ENCODE measurements around the gene MYO5B.

GRCh38 chr18:50053111-50053510 lies 141.8 kb downstream of the MYO5B start:
- TF ChIP-seq CTCF (IDR thresholded peaks at IDR 0.05; ENCODE audit: low read depth, low read length) (no peak), POLR2A (IDR thresholded peaks at IDR 0.05; ENCODE audit: extremely low read depth, insufficient read length) (no peak), MAX (IDR thresholded peaks at IDR 0.05; ENCODE audit: low read depth, low read length) (no peak)

Measured in NB4 (cell line).